Measurements from ENCODE around the gene GNAI2.
"Not testable (repeated sequence)": the region's sequence is repeated elsewhere in the genome, so short reads cannot be mapped to it uniquely, and the experiment has no call there.

The GNAI2 gene

DNA sequence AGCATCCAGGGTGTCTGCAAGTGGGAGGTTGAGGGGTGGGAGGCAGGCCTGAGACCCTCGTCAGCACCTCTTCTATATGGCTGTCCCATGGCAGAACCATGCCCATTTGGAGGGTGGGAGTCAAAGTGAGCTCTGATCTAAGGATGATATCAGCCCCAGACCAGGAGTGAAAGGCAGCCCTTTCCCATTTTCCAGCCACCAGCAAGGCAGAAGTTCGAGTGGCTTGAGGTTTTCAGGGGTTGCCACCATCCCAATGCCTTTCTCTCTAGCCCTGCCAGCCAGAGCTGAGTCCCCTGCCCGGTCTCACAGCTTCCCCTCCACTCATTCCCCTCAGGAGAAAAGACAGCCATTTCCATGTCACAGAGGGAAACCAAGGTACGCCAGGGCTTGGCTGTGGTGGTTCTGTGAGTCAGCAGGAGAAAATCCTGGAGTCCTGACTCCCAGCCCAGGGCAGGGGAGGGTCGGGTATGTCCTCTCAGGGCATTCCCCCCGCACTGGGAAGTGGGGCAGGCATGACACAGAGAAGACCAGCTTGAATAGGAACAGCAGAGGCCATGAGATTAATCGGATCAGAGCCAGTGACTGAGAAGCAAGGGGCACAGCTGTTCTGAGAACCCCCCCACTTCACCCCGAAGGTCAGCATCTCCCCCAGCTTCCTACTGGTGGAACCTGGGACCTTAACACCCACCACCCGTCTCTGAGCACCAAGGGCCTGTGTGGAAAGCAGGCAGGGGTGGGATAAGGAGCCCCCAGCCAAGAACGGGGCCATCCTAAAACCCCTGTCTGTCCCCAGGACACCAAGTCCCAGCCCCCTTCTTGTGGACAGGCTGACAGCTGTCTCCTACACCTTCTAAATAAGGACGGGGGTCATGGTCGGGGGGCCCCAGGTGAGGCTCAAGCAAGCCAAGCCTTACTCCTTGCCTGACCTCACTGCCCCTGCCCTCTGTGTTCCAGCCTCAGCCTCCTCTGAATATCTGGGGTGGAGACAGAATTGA lies 31.9 kb upstream of the GNAI2 start:
- in situ Hi-C loops (cut with MboI; ENCODE audit: low pct_unique_long_range_greater_than_20kb, low sequenced_read_pairs) = no loop called here
- DNase-seq = no peak

DNA sequence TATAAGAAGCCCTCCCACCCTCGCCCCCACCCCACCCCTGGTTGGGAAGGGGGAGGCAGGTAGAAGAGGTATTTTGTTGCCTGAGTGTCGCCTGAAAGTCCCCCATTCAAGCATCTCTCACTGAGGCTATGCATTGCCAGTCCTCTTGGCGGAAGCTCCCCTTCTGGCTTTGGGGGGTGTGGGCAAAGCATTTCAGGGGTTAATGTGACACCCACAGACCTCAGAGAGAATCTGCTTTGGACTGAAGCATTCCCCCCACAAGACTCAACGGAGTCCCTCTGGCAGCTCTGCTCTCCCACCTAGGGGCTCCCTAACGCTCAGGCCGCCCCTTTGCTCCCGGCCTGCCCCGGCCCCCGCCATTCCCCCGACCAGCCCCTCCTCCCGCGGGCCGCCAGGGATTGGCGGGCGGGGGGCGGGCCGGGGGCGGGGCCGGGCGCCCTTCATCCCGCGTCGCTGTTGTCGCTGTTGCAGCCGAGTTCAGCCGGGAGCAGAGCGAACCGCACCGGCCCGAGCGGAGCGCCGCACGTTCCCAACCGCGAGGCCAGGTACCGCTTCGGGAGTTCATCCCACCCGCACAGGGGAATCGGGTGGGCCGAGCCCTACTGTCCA lies 31.1 kb upstream of the GNAI2 start, which contains the start of gene SLC38A3:
TSS of gene SLC38A3 (plus strand) at position 468 of the 609 bp plus-strand sequence. CDS start 8,929 bp downstream, outside the sequence.
- in situ Hi-C loops (cut with MboI; ENCODE audit: low pct_unique_long_range_greater_than_20kb, low sequenced_read_pairs) = no loop called here
- peak; percentile 11 for DNase-seq

DNA sequence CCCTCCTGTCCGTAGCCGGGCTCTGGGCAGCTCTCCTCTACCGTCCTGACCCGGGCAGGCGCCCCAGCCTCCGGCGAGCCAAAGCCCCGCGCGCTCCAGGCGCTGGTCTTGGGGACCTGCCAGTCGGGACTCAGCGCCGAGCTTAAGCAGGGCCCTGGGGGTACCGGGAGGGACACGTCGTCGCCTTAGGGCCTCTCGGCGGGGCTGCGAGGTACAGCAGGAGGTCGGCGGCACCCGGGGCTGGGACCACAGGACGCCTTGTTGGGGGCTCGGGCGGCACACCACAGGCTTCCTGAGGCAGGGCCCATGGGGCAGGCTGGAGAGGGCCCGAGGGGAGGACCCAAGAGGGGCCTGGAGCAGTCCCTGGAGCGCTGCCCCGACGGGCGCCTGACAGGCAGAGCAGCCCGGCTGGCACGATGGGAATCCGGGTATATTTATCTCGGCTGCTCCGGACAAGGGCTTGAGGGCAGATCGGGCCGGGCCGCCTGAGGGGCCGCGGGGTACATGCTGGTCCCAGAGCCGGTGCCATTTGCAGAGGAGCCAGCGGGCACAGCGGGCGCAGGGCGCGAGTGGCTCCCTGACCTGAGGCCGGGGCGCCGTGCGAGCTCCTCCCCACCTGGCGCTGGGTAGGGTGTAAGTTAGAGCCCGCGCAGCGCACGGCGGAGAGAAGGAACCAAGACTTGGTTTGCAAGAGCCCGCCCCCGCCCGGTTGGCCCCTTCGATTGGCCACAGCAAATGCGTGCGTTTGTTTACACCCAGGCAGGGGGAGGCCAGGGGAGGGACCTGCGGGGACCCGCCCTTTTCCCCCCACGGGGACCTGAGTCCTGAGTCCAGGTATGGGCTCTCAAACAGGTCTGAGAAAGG lies 30.4 kb upstream of the GNAI2 start:
- peak; percentile 54 for DNase-seq

DNA sequence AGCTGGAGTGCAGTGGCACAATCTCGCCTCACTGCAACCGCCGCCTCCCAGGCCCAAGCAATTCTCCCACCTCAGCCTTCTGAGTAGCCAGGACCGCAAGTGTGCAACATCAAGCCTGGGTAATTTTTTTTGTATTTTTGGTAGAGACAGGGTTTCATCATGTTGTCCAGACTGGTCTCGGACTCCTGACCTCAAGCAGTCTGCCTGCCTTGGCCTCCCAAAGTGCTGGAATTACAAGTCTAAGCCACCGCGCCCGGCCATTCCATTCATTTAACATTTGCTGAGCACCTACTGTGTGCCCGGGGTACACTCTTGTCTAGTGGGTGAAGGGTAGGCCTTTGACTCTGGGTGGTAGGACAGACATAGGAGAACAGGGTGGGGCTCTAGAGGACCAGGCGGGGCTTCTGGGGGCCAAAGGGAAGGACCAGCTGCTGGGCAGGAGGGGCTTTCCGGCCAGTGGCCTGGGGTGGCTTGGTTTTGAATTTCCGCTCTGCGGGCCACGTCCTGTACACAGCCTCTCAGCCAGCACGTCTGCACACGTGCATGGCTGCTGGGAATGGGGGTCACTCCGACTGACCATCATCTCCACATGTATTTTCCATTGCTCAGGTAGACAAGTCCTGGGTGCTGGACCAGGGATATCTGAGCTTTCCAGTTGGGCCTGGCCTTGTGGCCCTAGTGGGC lies 28.5 kb upstream of the GNAI2 start:
- in situ Hi-C loops (cut with MboI; ENCODE audit: low pct_unique_long_range_greater_than_20kb, low sequenced_read_pairs) = no loop called here
- no peak for DNase-seq

More for the DNA sequence above, 30.4 kb upstream of the GNAI2 start:
- in situ Hi-C loops (cut with MboI; ENCODE audit: low pct_unique_long_range_greater_than_20kb, low sequenced_read_pairs) = no loop called here

DNA sequence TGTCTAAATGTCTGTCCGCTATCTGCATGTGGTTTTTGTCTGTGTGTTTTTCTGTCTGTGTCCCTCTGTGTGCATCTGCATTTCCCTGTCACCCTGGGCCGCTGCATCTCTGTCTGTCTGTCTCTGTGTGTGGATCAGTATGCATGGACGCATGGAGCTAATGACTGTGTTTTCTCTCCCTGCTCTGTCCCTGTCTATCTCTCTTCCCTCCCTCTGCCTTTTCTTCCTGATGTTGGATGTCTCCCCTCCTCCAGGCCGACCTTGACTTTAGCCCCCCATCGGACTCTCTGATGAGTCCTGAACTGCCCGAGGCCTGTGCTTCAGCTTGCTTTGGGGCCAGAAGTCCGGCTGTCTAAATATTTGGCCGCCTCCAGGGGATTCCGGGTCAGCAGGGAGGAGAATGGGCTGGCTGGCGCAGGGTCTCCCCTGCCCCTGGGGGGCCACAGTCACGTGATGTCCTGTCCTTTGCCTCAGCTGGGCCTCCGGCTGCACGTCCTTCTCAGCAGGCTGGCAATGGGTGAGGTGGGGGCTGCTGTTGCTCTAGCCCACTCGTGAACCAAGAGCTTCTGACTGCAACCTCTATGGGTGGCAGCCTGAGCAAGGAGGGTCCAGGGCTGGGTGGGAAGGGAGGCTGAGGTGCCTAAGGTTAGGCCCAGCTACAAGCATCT lies 27.2 kb upstream of the GNAI2 start:
- no peak for DNase-seq
- in situ Hi-C loops (cut with MboI; ENCODE audit: low pct_unique_long_range_greater_than_20kb, low sequenced_read_pairs) = no loop called here

DNA sequence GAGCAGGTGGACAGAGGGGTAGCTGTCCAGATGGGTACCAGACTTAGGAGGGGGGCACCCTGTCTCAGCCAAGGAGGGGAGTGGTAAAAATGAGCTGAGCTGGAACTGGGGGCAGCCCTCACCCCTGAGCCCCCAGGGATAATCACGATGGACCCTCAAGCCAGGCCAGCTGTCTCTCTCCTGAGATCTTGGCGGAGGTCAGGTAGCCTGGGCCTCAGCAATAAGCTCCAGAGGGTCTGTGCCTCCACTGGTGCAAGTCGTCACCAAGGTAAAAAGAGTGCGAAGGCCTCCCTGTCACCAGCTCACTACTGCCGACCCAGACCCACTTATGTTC lies 25.9 kb upstream of the GNAI2 start:
- DNase-seq = no peak
- in situ Hi-C loops (cut with MboI; ENCODE audit: low pct_unique_long_range_greater_than_20kb, low sequenced_read_pairs) = no loop called here

DNA sequence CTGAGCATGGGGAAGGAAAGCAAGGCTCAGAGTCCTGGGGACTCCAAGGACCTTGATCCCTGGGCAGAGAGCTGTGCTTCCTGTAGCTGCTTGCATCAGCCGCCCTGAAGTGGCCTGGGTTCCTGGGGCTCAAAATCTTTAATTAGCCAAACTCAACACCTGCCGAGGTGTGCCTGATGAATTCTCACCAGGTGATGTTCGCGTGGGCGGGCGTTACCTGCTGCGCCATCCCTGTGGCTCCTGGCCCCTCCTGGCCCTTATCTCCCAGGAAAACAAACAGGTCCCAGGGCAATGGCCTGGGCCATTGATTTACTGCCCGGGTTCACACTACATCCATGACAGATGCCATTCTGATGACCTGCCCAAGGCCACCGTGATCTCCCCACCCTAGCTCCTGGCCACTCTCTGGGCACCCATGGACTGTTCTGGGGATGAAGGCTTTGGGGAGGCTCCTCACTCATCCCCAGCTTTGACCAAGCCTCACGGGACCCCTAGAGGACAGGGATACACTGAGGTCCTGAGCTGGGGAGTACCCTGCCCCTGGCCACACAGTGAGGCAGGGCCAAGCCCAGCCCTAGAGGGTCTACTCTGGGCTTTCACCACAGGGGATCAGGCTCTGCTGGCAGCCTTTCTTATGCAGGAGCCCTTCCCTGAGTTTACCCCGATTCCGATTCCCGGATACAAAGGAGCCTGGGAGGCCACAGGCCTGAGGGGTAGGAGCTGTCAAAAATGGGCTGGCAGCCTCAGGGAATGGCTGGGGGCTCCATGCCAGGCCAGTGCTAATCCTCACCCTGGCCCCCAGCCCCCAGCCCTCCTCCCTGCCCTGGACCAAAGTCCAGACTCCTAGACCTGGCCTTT lies 25.3 kb upstream of the GNAI2 start:
- no peak for DNase-seq
- in situ Hi-C loops (cut with MboI; ENCODE audit: low pct_unique_long_range_greater_than_20kb, low sequenced_read_pairs) = no loop called here

DNA sequence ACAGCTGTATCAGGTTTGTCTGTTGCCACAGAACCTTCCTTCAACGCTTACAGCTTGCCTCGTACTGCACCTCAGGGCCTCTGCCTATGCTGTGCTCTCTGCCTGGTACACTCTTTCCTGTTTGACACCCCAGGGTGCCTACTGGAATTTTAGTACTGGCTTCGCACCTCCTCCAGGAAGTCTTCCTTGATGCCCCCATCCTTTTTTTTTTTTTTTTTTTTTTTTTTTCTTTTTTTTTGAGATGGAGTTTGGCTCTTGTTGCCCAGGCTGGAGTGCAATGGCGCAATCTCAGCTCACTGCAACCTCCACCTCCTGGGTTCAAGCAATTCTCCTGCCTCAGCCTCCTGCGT lies 24.7 kb upstream of the GNAI2 start:
- DNase-seq; in situ Hi-C loops (cut with MboI; ENCODE audit: low pct_unique_long_range_greater_than_20kb, low sequenced_read_pairs): not testable (repeated sequence)

DNA sequence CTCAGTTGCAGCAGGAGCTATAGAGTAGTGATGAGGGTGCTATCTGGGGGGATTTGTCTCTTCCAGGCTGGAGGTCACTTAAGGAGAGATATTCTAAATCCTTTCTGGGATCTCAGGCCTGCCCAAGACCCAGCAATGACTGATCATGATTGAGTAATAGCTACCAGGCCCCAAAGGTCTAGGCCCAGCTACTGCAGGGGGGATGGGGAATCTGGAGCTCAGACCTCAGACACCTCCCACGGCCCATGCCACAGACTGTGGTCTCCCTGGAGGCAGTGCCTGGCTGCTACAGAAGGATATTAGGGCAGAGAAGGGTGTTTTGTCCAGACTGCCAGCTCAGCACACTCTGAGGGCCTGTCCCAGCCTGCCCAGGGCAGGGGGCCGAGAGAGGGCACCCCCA lies 24.1 kb upstream of the GNAI2 start:
- DNase-seq = peak; percentile 41
- in situ Hi-C loops (cut with MboI; ENCODE audit: low pct_unique_long_range_greater_than_20kb, low sequenced_read_pairs) = no loop called here

DNA sequence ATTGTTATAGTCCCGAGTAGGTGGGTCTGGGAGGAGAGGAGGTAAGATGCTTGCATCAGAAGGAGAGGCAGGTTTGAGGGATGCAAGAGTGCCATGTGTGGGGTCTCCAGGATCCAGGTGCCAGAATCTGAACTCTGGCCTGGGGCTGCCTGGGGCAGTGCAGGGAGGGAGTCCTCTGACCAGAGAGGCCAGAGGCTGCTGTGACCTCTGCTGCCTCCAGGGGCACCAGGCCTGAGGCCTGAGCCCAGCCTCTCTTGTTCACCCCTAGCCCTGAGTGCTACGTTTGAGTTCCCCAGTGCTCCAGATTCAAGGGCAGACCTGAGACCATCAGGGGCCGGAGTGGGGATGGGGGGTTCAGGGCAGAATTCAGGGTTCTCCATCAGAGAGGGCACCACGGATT lies 23.5 kb upstream of the GNAI2 start:
- in situ Hi-C loops (cut with MboI; ENCODE audit: low pct_unique_long_range_greater_than_20kb, low sequenced_read_pairs) = no loop called here
- DNase-seq = no peak

DNA sequence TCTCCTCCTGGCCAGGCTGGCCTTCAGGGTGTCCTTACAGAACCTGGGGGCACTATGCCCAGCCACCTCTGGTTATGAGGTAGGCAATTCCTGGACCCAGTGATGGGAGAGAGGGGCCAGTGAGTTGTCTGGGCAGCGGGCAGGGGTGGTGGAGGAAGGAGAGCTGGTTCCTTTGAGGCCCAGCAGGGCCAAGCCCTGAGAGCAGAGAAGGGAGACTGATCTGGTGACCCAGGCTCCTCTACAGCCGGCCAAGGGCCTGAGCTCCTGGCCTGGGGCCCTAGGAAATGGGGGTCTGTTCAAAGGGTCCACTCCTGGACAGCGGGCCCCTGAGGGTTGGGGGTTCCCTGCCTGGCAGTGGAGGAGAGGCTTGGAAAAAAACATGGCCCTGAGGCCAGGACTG lies 23.0 kb upstream of the GNAI2 start:
- in situ Hi-C loops (cut with MboI; ENCODE audit: low pct_unique_long_range_greater_than_20kb, low sequenced_read_pairs) = no loop called here

DNA sequence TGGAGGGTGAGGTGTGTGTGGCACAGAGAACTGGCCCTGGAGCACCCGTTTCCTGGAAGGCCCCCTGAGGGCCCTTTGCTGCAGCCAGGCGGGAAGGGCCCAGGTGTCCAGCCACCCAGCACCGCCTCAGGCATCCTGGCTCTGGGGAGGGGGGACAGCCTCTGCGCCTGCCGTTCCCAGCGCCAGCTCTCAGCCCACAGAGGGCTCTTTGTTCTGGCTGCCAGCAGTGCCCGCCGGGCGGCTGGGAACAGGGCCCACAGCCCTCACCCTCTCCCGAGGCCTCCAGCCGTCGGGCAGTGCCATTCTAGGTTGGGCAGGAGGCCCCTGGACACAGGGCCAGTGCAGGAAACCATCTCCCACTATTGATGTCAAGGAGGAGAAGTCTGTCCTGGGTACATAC lies 22.6 kb upstream of the GNAI2 start:
- no peak for DNase-seq
- in situ Hi-C loops (cut with MboI; ENCODE audit: low pct_unique_long_range_greater_than_20kb, low sequenced_read_pairs) = no loop called here

More for the DNA sequence above, 23.0 kb upstream of the GNAI2 start:
- DNase-seq = no peak

DNA sequence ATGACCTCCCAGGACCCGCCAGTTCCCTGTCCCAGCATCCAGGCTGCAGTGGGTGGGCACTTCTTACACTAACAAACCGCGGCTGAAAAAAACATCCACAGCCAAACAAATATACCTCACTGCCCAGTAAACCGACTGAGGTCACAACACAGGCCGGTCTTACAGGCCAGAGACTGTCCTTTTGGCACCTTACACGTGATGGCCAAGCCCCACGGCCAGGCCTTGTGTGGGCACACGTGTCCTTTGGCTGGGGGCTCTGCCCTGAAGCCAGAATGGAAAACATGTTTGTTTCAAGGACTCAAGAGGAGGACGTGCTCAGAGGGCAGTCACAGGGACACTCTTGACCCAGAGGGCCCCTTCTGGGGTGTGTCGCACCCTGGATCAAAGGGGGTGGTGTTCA lies 21.2 kb upstream of the GNAI2 start:
- in situ Hi-C loops (cut with MboI; ENCODE audit: low pct_unique_long_range_greater_than_20kb, low sequenced_read_pairs) = no loop called here
- no peak for DNase-seq

DNA sequence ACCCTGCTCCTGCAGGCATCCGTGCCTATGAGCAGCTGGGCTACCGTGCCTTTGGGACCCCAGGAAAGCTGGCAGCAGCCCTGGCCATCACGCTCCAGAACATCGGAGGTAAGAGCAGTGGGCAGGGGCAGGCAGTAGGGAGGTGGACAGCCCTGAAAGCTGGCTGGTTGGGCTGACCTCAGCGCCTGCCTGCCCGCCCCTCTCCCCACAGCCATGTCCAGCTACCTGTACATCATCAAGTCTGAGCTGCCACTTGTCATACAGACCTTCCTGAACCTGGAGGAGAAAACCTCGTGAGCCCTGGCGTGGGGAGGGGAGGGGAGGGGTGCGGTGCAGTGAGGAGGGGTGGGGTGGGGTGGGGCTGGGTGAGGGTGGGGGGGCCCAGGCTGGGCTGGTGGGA lies 20.5 kb upstream of the GNAI2 start:
- in situ Hi-C loops (cut with MboI; ENCODE audit: low pct_unique_long_range_greater_than_20kb, low sequenced_read_pairs) = no loop called here
- DNase-seq = no peak

DNA sequence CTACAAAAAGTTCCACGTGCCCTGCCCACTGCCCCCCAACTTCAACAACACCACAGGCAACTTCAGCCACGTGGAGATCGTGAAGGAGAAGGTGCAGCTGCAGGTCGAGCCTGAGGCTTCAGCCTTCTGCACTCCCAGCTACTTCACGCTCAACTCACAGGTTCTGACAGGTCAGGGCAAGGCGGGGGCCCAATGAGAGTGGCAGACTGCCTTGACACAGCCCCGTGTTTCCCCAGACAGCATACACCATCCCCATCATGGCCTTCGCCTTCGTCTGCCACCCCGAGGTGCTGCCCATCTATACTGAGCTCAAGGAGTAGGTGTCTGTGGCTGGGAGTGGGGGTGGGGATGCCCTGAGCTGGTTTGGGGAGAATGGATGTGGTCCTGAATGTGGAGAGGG lies 18.3 kb upstream of the GNAI2 start:
- no peak for DNase-seq
- in situ Hi-C loops (cut with MboI; ENCODE audit: low pct_unique_long_range_greater_than_20kb, low sequenced_read_pairs) = no loop called here

DNA sequence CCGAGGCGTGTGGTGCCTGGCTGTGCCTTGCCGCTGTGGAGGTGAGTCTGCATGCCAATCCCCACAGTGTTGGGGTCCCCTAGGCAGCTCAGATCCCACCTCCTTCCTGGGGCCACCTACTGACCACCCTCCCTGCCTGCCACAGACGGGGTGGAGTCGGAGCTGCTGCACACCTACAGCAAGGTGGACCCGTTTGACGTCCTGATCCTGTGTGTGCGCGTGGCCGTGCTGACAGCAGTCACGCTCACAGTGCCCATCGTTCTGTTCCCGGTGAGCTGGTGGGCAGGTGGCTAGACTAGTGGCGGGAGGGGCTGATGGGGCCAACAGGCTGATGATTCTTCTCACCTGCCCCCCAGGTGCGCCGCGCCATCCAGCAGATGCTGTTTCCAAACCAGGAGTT lies 17.6 kb upstream of the GNAI2 start:
- no peak for DNase-seq
- in situ Hi-C loops (cut with MboI; ENCODE audit: low pct_unique_long_range_greater_than_20kb, low sequenced_read_pairs) = no loop called here

DNA sequence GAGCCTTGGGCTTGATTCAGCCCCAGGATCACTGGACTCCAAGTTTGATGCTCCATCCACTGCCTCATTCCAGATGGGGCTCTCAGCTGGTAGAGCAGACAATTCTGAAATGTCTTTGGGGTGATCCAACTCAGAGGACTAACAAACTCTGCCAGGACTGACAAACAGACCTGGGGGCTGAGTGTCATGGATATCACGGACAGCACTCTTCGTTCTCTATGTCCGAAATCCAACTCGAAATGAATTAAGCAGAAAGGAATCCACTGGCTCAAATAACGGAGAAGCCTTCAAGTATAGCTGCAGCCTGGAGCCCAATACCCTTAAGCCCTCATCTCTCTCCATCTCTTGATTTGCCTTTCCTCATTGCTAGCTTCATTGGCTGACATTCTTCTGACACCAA lies 16.7 kb upstream of the GNAI2 start:
- no peak for DNase-seq
- in situ Hi-C loops (cut with MboI; ENCODE audit: low pct_unique_long_range_greater_than_20kb, low sequenced_read_pairs) = no loop called here

DNA sequence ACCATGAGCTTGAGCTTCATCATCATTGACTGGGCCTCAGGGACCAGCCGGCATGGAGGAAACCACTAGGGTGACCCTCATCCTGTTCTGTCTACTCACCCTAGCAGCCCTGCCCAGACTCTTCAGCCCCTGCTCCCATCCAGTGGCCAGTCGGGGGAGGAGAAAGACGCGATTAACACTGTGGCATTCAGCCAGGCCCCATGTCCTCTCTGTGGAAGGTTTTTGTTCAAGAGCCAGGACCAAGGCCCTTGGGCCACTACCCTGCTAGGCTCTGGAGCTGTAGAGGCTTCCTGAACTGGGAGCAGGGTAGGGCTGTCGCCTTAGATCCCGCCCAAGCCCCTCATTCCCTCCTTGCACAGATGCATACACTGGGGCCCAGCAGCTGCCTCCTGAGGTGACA lies 15.9 kb upstream of the GNAI2 start:
- in situ Hi-C loops (cut with MboI; ENCODE audit: low pct_unique_long_range_greater_than_20kb, low sequenced_read_pairs) = no loop called here
- DNase-seq = no peak

Data from KBM-7 (cell line).